ENCODE results near the gene TMEM72.

TMEM72 gene

DNA sequence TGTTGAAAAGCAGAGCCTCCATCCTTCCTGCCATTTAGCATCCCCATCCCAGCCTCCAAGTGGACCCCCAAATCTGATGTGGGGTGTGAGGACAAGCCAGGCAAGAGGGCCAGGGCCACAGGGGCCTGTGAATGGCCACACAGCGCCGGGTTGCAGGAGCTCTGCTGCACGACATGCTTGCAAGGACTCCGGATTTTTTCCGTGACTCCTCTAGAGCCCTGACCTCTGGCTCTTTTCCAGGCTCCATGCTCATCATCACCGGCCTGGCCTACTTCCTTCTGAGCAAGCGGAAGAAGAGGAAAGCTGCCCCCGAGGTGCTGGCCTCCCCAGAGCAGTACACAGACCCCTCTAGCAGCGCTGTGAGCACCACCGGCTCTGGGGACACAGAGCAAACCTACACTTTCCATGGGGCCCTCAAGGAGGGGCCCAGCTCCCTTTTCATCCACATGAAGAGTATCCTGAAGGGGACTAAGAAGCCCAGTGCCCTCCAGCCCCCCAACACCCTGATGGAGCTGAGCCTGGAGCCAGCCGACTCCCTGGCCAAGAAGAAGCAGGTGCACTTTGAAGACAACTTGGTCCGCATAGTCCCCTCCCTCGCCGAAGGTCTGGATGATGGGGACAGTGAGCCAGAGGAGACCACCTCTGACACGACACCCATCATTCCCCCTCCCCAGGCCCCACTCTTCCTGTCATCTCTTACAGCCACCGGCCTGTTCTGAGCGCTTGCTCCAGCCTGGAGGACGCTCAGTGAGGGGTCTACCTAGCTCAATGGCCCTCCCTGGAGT, 23.5 kb downstream of the TMEM72 start:
- DNase-seq (ENCODE audit: low spot score) = no peak

DNA sequence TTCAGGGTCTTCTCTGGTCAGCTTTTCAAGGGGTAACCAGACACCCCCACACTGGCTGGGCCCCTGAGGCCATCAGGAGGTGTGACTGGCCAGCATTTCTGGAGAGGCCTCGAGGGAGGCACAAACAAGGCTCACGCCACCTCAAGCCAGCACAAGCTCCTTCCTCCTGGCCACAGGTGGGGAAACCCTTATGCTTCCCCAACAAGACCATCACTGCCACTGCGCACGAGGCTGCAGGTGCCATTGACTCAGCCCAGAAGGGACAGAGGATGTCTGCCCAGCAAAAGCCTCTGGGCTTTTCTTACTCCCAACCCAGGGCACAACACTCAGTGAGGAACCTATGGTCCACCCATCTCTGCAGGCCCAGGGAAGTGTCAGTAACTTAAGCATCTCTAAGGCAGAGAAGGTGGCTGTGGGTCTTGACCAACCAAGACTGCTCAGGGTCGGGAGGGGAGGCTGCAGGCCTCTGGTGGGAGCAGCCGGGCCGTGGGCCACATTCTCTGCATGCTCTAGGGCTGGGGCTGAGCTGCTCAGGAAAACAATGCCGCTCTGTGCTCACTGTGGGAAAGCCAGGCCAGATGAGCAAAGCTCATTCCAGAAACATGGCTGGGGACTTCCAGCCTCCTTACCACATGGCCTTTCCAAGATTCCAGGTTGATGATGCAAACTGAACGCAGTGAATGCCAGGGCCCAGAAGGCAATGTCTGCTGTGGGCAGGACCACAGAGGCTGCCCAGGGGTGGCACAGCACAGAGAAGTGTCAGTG, 24.2 kb downstream of the TMEM72 start:
- DNase-seq (ENCODE audit: low spot score) = no peak

DNA sequence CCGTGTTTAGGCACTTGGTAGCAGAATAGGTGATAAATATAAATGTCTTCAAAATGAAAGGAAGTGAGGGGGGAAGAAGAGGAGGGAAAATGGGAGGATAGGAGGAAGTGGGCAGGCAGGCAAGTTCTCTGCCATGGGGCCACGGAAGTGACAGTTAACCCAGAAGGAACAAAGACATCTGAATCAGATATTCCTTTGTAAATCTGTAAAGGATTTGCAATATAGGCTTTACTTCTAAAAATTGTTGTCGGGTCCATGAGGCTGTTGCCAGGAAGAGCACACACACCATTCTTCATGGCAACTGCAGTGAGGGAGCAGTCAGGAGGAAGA, 24.8 kb downstream of the TMEM72 start:
- DNase-seq (ENCODE audit: low spot score) = no peak

DNA sequence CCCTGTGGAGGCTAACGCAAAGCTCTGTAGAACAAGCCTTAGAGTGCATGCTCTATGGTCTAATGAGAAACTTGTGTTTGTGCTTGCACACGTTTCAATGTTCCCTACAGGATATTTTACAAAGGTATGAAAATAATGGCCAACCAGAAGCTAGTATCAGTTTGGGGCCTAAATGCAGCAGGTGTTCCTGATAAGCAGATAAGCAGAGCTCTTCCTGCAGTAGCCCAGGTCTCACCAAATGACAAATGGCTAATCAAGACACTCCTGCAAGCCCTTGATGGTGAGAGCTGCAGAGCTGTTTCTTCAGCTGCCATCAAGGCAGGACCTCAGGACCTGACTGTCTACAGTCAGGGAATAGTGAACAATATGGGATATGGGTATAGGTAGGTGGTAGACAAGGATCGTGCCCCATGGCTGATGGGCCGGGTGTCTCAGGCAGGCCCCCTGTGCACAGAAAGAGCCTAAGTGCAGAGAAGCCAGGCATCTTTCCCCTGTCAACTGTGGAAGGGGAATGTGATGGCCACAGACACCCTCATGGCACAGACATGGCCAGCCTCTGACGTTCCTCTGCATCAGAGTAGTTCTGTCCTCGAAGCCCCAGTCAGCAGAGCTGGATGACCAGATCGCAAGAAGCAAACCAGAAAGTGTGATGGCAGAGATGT, 25.3 kb downstream of the TMEM72 start:
- no peak for DNase-seq (ENCODE audit: low spot score)

DNA sequence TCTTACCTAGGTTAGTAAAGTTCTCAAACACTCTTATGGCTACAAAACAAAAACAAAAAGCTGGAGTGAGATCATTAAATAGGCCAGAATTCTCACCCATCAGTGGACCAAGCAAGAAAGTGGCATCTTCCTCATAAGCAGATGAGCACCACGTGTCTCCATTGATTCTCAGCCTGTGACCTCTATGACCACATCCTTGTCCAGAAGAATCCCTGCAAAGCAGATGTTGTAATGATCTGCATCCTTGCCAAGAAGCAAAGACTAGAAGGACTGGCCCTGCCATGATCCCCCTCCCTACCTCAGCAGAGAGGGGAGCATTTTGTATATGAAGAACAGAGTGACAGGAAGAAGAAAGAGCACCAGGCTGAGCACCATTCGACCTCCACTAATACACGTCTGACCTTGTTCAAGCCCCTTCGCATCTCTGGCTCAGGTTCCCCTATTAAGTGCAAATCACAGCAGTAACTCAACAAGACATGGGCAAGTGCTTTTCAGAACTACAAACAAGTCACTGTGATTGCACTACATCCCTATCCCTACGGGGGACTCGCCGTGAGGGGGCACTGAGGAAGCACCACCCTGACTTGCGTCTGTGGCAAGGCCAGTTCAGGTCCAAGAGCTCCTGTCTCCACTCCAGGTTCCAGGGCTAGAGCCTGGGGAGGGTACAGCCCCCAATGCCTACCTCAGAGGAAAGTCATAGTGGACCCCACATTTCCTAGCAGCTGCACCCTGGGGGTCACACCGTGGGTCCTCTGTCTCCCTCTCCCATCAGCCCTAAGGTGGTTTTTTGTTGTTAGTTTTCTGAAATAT, 26.3 kb downstream of the TMEM72 start:
- no peak for DNase-seq (ENCODE audit: low spot score)

DNA sequence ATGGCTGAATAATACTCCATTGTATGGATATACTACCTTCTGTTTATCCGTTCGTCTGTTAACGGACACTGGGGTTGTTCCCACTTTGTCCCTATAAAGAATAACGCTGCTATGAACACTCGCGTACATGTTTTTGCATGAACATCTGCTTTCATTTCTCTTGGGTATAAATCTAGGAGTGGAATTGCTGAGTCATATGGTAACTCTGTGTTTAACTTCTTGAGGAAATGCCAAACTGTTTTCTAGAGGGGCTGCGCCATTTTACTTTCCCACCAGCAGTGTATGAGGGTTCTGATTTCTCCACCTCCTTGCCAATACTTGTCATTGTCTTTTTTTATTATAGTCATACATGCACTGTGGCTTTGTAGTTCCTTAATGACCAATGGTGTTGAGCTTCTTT, 27.8 kb downstream of the TMEM72 start:
- DNase-seq (ENCODE audit: low spot score) = no peak

DNA sequence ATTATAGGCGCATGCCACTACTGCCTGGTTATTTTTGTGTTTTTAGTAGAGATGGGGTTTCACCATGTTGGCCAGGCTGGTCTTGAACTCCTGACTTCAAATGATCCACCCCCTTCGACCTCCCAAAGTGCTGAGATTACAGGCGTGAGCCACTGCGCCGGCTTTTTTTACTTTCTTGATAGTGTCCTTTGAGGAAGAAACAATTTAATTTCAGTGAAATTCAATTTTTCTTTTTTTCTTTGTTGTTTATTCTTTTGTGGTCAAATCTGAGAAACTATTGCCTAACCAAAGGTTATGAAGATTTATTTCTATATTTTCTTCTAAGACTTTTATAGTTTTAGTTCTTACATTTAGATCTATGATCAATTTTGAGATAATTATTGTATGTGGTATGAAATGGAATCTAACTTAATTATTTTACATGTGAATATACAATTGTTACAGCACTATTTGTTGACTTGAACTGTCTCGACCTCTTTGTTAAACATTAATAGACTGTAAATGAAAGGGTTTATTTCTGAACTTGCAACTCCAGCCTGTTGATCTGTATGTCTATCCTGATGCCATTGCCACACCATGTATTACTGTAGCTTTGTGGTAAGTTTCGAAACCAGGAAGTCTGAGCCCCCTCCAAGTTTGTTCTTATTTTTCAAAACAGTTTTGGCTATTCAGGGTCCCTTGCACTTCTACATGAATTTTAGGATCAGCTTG, 28.7 kb downstream of the TMEM72 start:
- no peak for DNase-seq (ENCODE audit: low spot score)

DNA sequence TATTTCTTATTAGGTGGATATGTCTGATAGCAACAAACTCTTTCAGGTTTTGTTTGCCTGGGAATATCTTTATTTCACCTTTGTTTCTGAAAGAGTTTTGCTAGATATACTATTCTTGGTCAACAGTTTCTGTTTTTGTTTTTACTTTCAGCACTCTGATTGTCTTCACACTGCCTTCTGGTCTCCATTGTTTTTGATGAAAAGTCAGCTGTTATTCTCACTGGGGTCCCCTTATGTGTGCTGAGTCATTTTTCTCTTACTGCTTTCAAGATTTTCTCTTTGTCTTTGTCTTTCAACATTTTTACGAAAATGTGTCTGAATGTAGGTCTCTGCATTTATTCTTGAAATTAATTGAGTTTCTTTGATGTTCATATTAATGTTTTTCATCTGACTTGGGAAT, 33.2 kb downstream of the TMEM72 start:
- DNase-seq (ENCODE audit: low spot score) = no peak

DNA sequence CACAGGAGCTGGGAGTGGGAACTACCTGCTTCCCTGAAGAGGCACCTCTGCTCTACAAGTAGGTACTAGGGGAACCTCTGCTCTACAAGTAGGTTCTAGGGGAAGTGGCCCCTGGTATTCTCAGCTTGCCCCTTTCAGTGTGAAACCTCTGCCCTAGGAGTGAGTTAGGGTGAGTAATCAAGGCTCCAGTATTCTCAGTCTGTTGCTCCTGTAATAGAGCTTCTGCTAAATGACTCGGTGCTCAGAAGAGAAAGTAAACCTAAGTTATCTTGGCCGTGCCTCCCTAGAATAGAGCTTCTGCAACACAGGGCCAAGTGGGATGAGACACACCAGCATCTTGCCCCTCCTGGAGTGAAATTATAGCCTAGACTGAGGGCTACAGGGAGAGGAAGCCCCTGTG, 35.1 kb downstream of the TMEM72 start:
- no peak for DNase-seq (ENCODE audit: low spot score)

DNA sequence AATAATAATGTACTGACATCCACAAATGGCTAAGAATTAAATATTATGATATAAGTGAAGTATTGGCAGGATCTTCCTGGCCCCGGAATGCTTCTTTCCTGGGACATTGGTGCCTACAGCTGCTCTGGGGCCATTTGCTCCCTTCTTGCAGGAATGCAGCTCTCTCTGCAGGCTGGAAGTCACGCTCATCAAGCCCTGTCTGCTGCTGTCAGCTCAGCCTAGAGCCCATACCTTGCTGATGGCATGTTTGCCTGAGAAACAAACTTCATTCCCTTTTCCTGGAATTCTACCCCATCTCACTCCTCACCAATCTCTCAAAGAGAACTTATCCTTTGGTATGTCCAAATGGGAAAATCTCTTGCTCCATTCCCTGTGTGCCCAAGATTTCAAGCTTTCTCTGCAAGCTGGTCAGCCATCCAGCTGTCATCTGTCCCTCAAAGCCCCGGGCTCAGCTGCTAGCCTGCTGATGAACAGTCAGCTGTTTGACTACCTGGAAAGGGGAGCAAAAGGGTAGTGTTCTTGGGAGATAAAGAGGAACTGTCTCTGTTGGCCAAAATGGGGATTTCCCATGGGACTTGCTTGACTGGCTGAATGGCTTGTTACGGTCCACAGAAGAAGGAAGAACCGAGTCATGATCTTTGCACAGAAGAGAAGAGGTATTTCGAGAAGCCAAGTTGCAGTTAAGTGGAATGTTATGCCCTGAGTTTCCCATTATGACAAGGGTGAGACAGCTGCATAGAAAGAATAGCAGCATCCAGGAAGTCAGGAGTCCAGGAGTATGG, 36.4 kb downstream of the TMEM72 start:
- DNase-seq (ENCODE audit: low spot score) = no peak

DNA sequence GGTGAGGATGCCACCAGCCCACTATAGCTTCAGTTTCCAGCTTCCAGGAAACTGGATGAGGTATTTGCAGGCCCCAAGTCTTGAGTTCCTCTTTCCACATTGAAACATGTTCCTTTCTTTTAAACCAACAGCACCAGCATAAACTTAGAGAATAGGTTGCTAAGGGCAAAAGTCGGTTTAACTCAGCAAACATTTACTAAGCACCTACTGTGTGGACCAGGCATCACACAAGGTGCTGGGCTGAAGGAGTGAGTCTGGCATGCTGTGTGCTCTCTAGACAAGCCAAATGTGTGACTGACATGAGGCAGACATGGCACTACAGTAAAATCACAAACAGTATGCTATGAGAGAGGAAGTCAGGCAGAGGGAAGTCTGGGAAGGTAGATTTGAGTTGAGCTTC, 37.5 kb downstream of the TMEM72 start:
- no peak for DNase-seq (ENCODE audit: low spot score)

DNA sequence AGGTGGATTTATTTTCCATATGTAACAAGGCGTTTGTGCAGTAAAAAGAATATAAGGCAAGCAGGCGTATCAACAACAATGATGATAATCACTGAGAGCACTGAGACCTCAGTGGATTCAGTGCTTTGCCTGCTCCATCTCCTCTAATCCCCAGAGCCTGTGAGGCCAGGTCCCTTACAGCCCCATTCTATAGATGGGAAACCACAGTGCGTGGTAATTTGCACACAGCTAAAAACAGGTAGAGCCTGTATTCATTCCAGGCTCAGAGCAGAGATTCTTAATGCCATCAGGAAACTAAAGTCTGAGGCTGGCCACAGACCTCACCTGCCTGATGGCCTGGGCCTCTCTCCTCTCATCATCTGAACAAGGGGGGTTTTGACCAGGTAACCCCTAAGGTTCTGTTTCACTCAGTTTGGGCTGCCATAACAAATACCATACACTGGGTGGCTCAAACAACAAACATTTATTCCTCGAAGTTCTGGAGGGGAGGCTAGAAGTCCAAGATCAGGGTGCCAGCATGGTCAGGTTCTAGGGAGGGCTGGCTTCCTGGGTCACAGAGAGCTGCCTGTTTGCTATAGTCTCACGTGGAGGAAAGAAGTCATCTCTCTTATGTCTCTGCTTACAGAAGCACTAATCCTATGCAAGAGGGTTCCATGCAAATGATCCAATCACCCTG, 38.1 kb downstream of the TMEM72 start:
- DNase-seq (ENCODE audit: low spot score) = no peak

DNA sequence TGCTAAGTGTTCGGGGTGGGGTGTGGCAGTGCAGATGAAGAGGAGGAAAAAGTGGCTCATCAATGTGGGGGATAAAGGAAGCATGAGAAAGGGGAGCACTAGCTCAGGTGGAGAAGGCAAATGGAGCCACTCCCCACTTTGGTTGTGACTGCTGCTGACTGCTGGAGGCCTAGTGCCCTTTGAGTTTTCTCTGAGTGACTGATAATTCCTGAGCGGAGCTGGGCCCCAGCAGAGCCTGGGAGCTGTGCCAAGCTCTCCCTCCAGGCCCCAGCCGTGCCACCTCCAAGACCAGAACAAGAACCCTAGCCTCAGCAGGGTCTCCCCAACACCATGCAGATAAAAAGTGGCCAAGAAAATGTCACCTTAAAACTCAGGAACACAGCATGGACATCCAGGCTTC, 38.8 kb downstream of the TMEM72 start:
- no peak for DNase-seq (ENCODE audit: low spot score)

DNA sequence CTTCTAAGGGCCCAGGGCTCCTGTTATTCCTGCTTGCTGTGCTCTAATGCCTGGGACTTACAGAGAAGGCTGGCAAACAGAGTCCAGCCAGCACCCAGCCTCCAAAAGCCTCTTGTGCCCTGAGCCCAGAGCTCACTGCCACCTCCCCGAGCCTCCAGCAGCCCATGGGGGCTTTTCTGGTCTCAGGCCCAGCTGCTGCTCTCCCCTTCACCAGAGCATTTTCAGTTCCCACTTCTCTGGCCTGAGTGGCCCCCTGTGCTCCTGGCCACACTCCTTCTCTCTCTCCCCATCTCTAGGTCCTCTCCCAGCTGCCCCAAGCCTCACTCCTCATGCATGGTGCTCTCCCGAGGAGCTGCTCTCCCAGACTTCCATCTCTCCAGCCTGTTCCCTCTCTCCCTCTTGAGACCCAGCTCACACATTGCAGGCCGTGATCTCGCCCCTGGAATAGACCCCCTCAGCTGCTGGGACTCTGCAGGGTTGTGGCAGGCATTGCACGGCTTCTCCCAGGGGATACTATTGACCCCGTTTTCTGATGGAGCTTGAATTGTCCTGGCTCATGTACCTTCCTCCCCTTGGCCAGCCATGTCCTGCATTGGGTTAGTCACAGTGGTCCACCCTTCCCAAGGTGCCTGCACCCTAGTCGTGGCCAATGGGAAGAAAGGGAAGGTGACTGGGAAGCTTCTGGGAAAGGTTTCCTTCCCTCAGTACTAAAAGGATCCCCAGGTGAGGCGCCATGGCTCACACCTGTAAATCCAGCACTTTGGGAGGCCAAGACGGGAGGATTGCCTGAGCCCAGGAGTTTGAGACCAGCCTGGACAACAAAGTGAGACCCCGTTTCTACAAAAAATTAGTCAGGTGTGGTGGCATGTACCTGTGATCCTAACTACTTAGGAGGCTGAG, 39.4 kb downstream of the TMEM72 start:
- no peak for DNase-seq (ENCODE audit: low spot score)

DNA sequence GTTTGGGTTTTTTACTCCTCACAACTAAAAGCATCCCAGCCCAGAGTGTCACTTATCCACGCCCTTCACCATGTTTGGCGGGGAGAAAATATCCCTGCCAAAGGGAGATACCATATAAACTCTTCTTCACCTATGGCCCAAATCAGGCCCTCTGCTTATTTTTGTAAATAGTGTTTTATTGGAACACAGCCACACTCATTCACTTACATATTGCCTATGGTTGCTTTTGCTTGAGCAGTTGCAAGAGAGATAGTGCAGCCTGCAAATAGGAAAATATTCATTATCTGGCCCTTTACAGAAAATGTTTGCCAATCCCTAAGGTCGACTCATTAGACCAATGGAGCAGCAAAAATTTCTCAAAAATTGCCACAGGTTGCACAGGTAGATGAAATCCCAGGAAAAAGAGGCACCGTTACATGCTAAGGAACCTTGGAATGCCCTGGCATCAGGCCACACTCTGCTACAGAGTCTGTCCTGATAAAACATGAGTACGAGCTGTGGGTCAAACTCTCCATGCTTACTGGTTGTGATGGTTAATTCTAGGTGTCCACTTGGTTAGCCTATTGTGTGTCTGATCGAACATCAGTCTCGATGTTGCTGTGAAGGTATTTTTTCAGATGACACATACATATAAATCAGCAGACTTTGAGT, 40.6 kb downstream of the TMEM72 start:
- DNase-seq (ENCODE audit: low spot score) = no peak

DNA sequence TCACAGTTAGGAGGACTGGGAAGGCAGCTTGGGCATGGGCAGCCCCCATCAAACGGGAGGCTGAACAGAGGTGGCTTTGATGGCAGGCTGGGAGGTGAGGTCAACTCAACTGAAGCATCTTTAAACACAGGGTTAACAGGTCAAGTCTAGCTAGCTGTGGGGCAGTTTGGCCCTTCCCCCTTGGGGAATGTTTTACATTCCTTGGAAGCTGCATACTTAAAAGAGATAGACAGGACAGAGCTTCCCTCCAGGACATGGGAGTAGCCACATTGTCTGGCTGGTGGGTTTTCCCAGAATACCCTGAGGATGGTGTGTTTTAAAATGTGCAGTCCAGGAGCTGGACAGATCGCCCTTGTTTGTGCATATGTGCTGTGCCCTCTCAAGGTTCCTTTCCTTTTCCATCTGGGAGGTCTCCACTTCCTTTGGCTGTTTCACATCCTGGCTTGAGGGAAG, 41.7 kb downstream of the TMEM72 start:
- DNase-seq (ENCODE audit: low spot score) = no peak

DNA sequence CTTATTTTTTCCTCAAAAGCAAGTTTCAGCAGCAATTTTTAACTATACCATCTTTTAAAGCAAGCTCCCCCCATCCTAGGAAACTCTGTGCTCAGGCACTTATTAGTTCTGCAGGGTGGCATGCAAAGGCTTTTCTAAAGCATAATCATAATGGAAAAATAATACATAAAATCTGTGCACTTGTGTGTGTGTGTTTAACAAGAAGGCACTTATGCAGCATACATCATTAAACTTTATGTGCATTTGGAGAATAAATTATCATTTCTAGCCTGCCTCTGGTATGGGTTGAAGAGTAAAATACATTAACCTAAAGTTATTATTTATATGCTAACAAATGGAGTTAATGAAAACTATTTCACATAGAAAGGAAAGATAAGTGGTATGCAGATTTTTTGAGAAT, 42.9 kb downstream of the TMEM72 start:
- no peak for DNase-seq (ENCODE audit: low spot score)

DNA sequence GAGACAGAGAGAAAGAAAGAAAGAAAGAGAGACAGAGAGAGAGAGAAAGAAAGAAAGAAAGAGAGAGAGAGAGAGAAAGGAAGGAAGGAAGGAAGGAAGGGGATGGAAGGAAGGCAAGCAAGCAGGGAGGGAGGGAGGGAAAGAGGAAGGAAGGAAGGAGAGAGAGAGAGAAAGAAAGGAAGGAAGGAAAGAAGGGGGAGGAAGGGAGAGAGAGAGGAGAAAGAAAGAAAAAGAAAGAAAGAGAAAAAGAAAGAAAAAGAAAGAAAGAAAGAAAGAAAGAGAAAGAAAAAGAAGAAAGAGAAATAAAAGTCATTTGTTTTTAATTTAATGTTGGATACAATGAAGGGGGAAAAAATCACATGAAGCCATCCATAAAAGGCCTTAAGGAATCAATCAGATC, 43.8 kb downstream of the TMEM72 start:
- DNase-seq (ENCODE audit: low spot score) = no peak

All from cerebellar cortex (tissue), 1 donor.